ENCODE measurements around the gene NFKBIB. TPM values are rescaled to one million over a fixed set of nuclear protein-coding genes. Genes with fewer than 3 reads are reported as not detected.
A peak's percentile ranks its signal among the peaks of the same experiment; 100 is the strongest.
"Not testable (repeated sequence)": the region's sequence is repeated elsewhere in the genome, so short reads cannot be mapped to it uniquely, and the experiment has no call there.

NFKBIB gene
- total RNA-seq, 3 donors from 2014 or later = 150 to 174 (median 169) TPM

- ATAC-seq (no peak), DNase-seq (no peak)
- no peaks in the 10 kb centered on the region for H3K27me3 Mint-ChIP-seq (ENCODE audit: low read depth)
- H3K4me3 Mint-ChIP-seq = no peak overlapping the region
- H3K9me3 Mint-ChIP-seq = no peaks in the 10 kb centered on the region
- peaks cover 5% of the 10 kb centered on the region for H3K4me1 Mint-ChIP-seq (ENCODE audit: low read depth)
- peaks cover 23% of the 10 kb centered on the region for H3K36me3 Mint-ChIP-seq (ENCODE audit: insufficient read depth)
These were observed 21.0 kb downstream of the NFKBIB start for GRCh38 chr19:38920602-38921419.

DNA sequence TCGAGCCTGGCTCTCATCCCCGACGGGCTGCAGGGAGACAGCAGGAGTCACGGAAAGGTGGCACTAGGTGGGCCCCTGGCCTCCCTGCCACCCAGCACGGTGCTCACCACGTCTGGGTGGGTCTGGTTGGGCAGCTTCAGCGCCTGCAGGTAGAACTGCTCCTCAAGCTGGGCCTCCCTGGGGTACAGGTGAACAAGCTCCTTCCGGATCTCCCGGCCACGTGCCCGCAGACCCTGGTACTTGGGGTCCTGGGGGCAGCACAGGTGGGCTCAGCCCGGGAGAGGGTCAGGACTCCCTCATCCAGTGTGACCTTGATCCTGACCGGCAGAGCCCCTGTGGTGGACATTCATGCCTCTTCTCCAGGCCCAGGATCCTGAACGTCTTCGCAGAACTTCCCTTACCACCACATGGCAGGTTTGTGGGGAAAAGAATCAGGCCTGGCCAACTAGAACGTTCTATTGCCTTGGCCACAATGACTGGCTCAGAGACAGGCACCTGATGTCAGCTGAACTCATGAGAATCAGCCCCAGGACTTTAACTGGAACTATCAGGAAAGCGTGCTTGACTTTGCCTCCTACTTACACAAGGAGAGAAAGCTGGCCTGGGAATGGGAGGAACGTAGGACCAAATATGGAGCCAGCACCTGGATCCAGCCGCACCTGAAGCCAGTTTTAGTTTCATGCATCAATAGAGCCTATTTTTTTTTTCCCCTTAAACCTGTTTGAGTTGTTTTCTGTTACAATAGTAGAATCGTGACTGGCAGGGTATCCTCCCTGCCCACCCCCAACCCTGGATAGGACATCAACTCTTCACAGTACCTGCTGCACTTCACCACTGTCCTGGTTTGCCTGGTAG is 21.9 kb downstream of the NFKBIB start:
- Mint-ChIP-seq H3K27me3 (ENCODE audit: low read depth) (no peaks in the 10 kb centered on the region), H3K36me3 (ENCODE audit: insufficient read depth) (peaks cover 23% of the 10 kb centered on the region), H3K9me3 (no peaks in the 10 kb centered on the region), H3K4me3 (no peak overlapping the region), H3K4me1 (ENCODE audit: low read depth) (peaks cover 5% of the 10 kb centered on the region)
- no peak for ATAC-seq
- DNase-seq = no peak

DNA sequence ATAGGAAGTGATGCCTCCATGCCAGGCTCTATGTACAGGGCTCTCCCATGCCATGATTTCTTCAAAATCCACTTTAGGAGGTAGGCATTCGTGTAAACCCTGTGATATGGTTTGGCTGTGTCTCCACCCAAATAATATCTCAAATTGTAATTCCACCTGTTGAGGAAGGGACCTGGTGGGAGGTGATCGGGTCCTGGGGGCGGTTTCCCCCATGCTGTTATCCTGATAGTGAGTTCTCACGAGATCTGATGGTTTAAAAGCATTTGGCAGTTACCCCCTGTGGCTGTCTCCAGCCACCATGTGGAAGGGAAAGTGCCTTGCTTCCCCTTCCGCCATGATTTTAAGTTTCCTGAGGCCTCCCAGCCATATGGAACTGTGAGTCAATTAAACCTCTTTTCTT is 22.7 kb downstream of the NFKBIB start:
- no peaks in the 10 kb centered on the region for H3K27me3 Mint-ChIP-seq (ENCODE audit: low read depth)

DNA sequence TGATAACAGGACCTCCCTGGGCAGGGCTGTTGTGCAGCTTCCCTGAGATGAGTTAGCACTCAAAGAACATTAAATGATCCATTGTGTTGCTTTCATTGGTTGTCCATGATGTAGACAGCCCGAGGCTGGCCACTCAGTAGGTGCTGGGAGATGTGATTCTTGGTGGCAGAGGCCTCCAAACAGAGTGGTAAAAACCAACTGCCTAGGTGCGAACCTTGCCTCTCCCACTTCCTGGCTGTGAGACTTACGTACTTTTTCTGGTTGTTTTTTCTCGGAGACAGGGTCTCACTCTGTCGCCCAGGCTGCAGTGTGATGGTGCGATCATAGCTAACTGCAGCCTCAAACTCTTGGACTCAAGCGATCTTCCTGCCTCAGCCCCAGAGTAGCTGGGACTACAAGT is 24.6 kb downstream of the NFKBIB start:
- no peaks in the 10 kb centered on the region for H3K27me3 Mint-ChIP-seq (ENCODE audit: low read depth)
- no peaks in the 10 kb centered on the region for H3K9me3 Mint-ChIP-seq
- peaks cover 25% of the 10 kb centered on the region for H3K36me3 Mint-ChIP-seq (ENCODE audit: insufficient read depth)
- H3K4me1 Mint-ChIP-seq (ENCODE audit: low read depth) = peaks cover 19% of the 10 kb centered on the region
- no peak overlapping the region for H3K4me3 Mint-ChIP-seq
- DNase-seq (no peak), ATAC-seq (peak in 1 of 2 donors; percentile 32)

More for the DNA sequence above, 22.7 kb downstream of the NFKBIB start:
- Mint-ChIP-seq H3K36me3 (ENCODE audit: insufficient read depth) (peaks cover 23% of the 10 kb centered on the region), H3K9me3 (no peaks in the 10 kb centered on the region), H3K4me1 (ENCODE audit: low read depth) (peaks cover 5% of the 10 kb centered on the region), H3K4me3 (no peak overlapping the region)
- DNase-seq = no peak
- ATAC-seq = no peak

GRCh38 chr19:38928391-38929001 is 28.7 kb downstream of the NFKBIB start:
- H3K4me1 Mint-ChIP-seq (ENCODE audit: low read depth) = peaks cover 44% of the 10 kb centered on the region
- H3K36me3 Mint-ChIP-seq (ENCODE audit: insufficient read depth) = peaks cover 21% of the 10 kb centered on the region
- H3K27me3 Mint-ChIP-seq (ENCODE audit: low read depth) = no peaks in the 10 kb centered on the region
- no peaks in the 10 kb centered on the region for H3K9me3 Mint-ChIP-seq
- DNase-seq (no peak), ATAC-seq (no peak)
- H3K4me3 Mint-ChIP-seq = peak overlapping the region; percentile 98

GRCh38 chr19:38929929-38930775 is 30.4 kb downstream of the NFKBIB start, which contains the start of gene SARS2:
Gene SARS2 (minus strand): TSS chr19:38930763. CDS start chr19:38930736, 27 bp downstream.
- ATAC-seq (peak; percentile 63 to 65), DNase-seq (peak; percentile 91)
- Mint-ChIP-seq H3K4me3 (peak within 1 kb of the TSS; percentile 98), H3K9me3 (no peaks in the 10 kb centered on the region), H3K4me1 (ENCODE audit: low read depth) (peaks cover 43% of the 10 kb centered on the region), H3K36me3 (ENCODE audit: insufficient read depth) (peaks cover 23% of the 10 kb centered on the region), H3K27me3 (ENCODE audit: low read depth) (no peaks in the 10 kb centered on the region)

DNA sequence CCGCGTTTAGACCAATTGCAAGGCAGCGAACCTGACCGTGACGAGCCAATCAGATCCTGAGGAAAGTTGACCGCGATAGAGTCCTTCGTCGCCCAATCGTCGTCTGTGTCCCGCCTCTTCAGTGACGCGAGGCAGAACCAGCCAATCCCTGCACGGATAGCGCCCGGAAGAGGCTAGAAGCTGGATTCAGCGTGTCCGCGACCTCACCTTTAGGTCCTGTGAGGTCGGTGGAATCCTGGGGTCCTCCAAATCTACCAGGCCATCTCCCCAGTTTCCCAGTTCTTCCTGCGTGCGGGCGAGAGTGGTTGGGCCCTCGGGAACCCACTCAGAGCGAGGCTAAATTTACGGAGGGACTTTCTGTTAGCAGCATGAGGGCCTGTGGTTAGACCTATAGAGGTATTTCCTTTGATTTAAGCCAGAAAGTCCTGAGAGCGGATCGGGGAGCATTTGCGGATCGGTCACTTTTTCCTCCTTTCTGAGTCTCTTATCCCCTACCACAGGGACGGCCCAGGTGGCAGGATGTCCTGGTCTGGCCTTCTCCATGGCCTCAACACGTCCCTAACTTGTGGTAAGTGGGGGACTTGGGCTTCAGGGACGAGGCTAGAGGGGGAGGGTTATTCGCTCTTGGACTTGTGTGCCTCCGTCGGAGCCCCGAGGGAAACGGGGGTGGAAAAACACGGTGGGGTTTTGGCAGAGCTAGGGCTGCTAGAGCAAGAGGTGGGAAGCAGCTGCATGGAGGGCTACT is 31.2 kb downstream of the NFKBIB start, which contains the start of gene MRPS12:
Gene MRPS12, plus strand, starts transcription at position 169 of the 745 bp plus-strand sequence. Its CDS starts 351 bp downstream, at position 520.
- no peaks in the 10 kb centered on the region for H3K27me3 Mint-ChIP-seq (ENCODE audit: low read depth)
- peak within 1 kb of the TSS; percentile 98 for H3K4me3 Mint-ChIP-seq
- DNase-seq (peak; percentile 97), ATAC-seq (peak; percentile 97)
- H3K9me3 Mint-ChIP-seq = no peaks in the 10 kb centered on the region
- peaks cover 22% of the 10 kb centered on the region for H3K36me3 Mint-ChIP-seq (ENCODE audit: insufficient read depth)
- peaks cover 39% of the 10 kb centered on the region for H3K4me1 Mint-ChIP-seq (ENCODE audit: low read depth)

GRCh38 chr19:38931521-38931793 is 31.7 kb downstream of the NFKBIB start:
- ATAC-seq (no peak), DNase-seq (no peak)
- Mint-ChIP-seq H3K36me3 (ENCODE audit: insufficient read depth) (peaks cover 23% of the 10 kb centered on the region), H3K4me1 (ENCODE audit: low read depth) (peaks cover 39% of the 10 kb centered on the region), H3K4me3 (peak overlapping the region; percentile 98), H3K9me3 (no peaks in the 10 kb centered on the region), H3K27me3 (ENCODE audit: low read depth) (no peaks in the 10 kb centered on the region)

GRCh38 chr19:38932425-38933179 is 32.8 kb downstream of the NFKBIB start:
- Mint-ChIP-seq H3K27me3 (ENCODE audit: low read depth) (no peaks in the 10 kb centered on the region), H3K36me3 (ENCODE audit: insufficient read depth) (peaks cover 23% of the 10 kb centered on the region), H3K9me3 (no peaks in the 10 kb centered on the region), H3K4me1 (ENCODE audit: low read depth) (peaks cover 39% of the 10 kb centered on the region), H3K4me3 (peak overlapping the region; percentile 98)
- no peak for DNase-seq
- ATAC-seq = no peak

GRCh38 chr19:38933544-38933943 is 33.8 kb downstream of the NFKBIB start:
- ATAC-seq = no peak
- H3K36me3 Mint-ChIP-seq (ENCODE audit: insufficient read depth) = peaks cover 22% of the 10 kb centered on the region
- H3K4me1 Mint-ChIP-seq (ENCODE audit: low read depth) = peaks cover 33% of the 10 kb centered on the region
- no peak for DNase-seq
- H3K4me3 Mint-ChIP-seq = peak overlapping the region; percentile 98
- no peaks in the 10 kb centered on the region for H3K27me3 Mint-ChIP-seq (ENCODE audit: low read depth)
- no peaks in the 10 kb centered on the region for H3K9me3 Mint-ChIP-seq

DNA sequence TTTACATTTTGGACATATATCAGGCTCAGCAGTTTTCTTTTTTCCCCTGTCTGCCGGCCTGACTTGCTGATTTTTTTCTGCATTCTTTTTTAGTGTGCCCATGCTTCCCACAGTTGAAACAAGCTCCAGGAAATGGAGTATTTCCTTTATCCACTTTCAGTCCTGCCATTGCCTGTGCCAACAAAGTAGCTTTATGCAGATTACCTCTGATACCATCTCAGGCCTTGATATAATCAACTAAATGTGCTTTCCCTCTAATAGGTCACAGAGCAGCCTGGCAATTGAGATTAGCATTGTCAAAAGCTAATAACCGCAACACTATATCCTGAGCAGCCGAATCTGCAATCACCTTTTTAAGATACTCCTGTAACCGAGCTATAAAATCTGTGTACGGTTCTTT is 40.2 kb downstream of the NFKBIB start:
- ATAC-seq = no peak
- Mint-ChIP-seq H3K36me3 (ENCODE audit: insufficient read depth) (peaks cover 7% of the 10 kb centered on the region), H3K4me3 (no peak overlapping the region), H3K4me1 (ENCODE audit: low read depth) (peaks cover 8% of the 10 kb centered on the region), H3K27me3 (ENCODE audit: low read depth) (no peaks in the 10 kb centered on the region), H3K9me3 (no peaks in the 10 kb centered on the region)
- no peak for DNase-seq

- not testable (repeated sequence) for DNase-seq; H3K4me1 Mint-ChIP-seq (ENCODE audit: low read depth); H3K27me3 Mint-ChIP-seq (ENCODE audit: low read depth)
These were observed 41.7 kb downstream of the NFKBIB start for GRCh38 chr19:38941466-38941865.

More at GRCh38 chr19:38941466-38941865, 41.7 kb downstream of the NFKBIB start:
- not testable (repeated sequence) for H3K4me3 Mint-ChIP-seq; H3K36me3 Mint-ChIP-seq (ENCODE audit: insufficient read depth); ATAC-seq; H3K9me3 Mint-ChIP-seq

Measured in activated T-cell treated with anti-CD3 and anti-CD28 coated beads, Interleukin-2, amount 50 U/mL, for 4 hours (primary cell).